Glutamatergic neuron (in vitro differentiated cells): Measurements from ENCODE around the gene ADCYAP1R1. TPM values are rescaled to one million over a fixed set of nuclear protein-coding genes. Genes with fewer than 3 reads are reported as not detected.

Experiments used
- DNase-seq: peaks from one replicate; pipeline ENCODE4 v3.0.0; 2022
- H3K27ac Mint-ChIP-seq: one replicate; pipeline ENCODE4 v1.8.0; 2020; ENCODE audit warnings: mild to moderate bottlenecking, mixed read lengths, inconsistent platforms; ENCODE audit not compliant: unreplicated experiment
- H3K27me3 Mint-ChIP-seq: one replicate; pipeline ENCODE4 v1.8.0; 2020; ENCODE audit warnings: mild to moderate bottlenecking, moderate library complexity, mixed read lengths, inconsistent platforms; ENCODE audit not compliant: unreplicated experiment
- H3K36me3 Mint-ChIP-seq: one replicate; pipeline ENCODE4 v1.8.0; 2020; ENCODE audit warnings: mild to moderate bottlenecking, mixed read lengths, inconsistent platforms; ENCODE audit not compliant: unreplicated experiment
- H3K4me1 Mint-ChIP-seq: one replicate; pipeline ENCODE4 v1.8.0; 2020; ENCODE audit warnings: mild to moderate bottlenecking, low read depth, mixed read lengths, inconsistent platforms; ENCODE audit not compliant: unreplicated experiment
- H3K4me3 Mint-ChIP-seq: one replicate; pipeline ENCODE4 v1.8.0; 2020; ENCODE audit warnings: mild to moderate bottlenecking, mixed read lengths, inconsistent platforms; ENCODE audit not compliant: unreplicated experiment
- H3K9me3 Mint-ChIP-seq: one replicate; pipeline ENCODE4 v1.8.0; 2020; ENCODE audit warnings: mild to moderate bottlenecking, moderate library complexity, mixed read lengths, inconsistent platforms; ENCODE audit not compliant: unreplicated experiment
- total RNA-seq: library from RNA; stranded (reverse); fragmentation: NEBNext Ultra II Directional; extraction: Animal tissue kit (Norgen Biotek cat#: 25700); gene quantifications from one replicate; pipeline ENCODE4 v1.2.1, GENCODE V29; 2021; ENCODE audit not compliant: unreplicated experiment
- TF ChIP-seq, protein P1 (sequence below): fragments of 200-600 bp; sonication (generic); IDR thresholded peaks from one replicate; pipeline ENCODE4 v1.5.0; 2021; ENCODE audit not compliant: partially characterized antibody, unreplicated experiment

ADCYAP1R1 gene
- total RNA-seq, 1 donor from 2014 or later = 0.71 TPM

DNA sequence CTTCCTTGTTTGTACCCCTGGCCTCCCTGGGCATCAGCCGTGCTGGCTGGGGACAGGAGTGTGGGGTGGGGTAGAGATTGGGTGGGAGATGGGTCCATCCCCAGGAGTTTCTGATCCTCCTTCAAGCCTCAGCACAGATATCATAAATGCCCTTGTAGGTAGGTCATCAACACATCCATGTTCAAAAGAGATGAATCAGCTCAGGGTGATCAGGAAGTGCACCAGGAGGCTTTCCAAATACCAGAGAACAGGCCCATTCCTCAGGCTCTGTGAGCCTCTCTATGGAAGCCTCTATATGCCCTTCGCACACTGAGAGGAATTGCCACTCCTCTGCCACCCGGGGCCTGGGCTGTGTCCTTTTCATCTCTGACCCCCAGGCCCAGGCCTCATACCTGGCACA, 31.9 kb upstream of the ADCYAP1R1 start:
- peaks cover 18% of the 10 kb centered on the region for H3K27me3 Mint-ChIP-seq
- no peak overlapping the region for H3K4me3 Mint-ChIP-seq
- H3K27ac Mint-ChIP-seq = no peak overlapping the region
- DNase-seq = no peak
- TF ChIP-seq, protein P1, sequence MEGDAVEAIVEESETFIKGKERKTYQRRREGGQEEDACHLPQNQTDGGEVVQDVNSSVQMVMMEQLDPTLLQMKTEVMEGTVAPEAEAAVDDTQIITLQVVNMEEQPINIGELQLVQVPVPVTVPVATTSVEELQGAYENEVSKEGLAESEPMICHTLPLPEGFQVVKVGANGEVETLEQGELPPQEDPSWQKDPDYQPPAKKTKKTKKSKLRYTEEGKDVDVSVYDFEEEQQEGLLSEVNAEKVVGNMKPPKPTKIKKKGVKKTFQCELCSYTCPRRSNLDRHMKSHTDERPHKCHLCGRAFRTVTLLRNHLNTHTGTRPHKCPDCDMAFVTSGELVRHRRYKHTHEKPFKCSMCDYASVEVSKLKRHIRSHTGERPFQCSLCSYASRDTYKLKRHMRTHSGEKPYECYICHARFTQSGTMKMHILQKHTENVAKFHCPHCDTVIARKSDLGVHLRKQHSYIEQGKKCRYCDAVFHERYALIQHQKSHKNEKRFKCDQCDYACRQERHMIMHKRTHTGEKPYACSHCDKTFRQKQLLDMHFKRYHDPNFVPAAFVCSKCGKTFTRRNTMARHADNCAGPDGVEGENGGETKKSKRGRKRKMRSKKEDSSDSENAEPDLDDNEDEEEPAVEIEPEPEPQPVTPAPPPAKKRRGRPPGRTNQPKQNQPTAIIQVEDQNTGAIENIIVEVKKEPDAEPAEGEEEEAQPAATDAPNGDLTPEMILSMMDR = no peak
- peaks cover 3% of the 10 kb centered on the region for H3K9me3 Mint-ChIP-seq
- peaks cover 2% of the 10 kb centered on the region for H3K4me1 Mint-ChIP-seq
- no peaks in the 10 kb centered on the region for H3K36me3 Mint-ChIP-seq

DNA sequence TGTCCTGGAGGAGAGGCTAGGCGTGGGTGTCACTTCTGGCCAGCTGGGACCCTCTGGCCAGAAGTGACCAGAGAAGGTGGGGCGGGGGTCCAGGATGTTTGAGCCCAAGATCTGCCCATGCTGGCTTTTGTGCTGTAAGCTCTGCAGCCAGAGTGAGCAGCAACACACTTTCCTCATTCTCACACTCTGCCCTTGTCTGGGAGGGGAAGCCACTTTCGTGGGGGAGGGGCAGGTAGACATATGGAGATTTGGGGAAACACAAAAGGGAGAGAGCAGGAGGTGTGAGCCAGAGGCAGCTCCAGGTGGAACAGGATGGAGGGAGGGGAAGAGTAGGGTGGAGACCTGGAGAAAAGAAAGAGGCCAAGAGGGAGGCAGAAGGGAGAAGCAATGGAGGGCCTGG, 31.5 kb upstream of the ADCYAP1R1 start:
- Mint-ChIP-seq H3K9me3 (peaks cover 3% of the 10 kb centered on the region), H3K27me3 (peaks cover 16% of the 10 kb centered on the region), H3K4me3 (no peak overlapping the region), H3K27ac (no peak overlapping the region), H3K36me3 (no peaks in the 10 kb centered on the region), H3K4me1 (peaks cover 2% of the 10 kb centered on the region)
- TF ChIP-seq, protein P1 = no peak
- no peak for DNase-seq

DNA sequence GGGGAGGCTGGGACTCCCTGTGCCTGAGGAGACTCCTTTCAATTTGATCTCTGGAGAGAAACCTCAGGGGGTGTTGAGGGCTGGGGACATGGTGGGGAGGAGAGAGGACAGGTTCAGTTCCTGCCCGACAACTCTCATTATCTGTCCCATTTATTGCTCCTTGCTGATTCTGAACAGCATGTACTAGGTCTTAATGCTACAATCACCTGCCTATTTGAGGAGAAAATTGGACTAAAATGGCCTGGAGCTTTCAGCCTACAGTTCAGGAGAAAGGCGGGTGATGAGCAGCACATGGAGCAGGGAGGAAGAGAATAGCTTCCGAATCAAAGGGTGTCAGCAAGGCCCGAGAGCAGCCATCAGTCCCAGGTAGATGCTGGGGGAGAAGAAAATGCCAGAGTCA, 30.0 kb upstream of the ADCYAP1R1 start:
- no peaks in the 10 kb centered on the region for H3K36me3 Mint-ChIP-seq
- H3K27ac Mint-ChIP-seq = no peak overlapping the region
- H3K27me3 Mint-ChIP-seq = peaks cover 16% of the 10 kb centered on the region
- TF ChIP-seq, protein P1 = no peak
- H3K4me1 Mint-ChIP-seq = no peaks in the 10 kb centered on the region
- DNase-seq = no peak
- peaks cover 8% of the 10 kb centered on the region for H3K9me3 Mint-ChIP-seq
- H3K4me3 Mint-ChIP-seq = no peak overlapping the region

DNA sequence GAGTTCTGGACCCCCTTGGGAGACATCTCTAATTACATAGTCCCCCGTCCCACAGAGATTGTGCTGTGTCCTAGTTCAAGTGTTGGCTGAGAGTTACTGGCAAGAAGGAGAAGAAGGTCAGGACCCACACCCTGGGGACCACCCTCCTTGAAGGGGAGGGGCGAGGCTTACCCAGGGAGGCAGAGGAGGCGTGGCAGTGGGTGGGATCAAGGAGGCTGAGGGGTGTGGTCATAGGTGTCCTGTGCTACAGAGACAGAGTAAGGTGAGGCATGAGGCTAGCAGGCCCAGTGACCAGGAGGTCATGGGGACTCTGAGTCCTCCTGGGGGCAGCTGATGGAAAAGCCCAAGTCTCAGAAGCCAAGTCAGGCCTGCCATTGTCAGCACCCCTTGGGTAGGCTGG, 29.4 kb upstream of the ADCYAP1R1 start:
- H3K27ac Mint-ChIP-seq = no peak overlapping the region
- H3K4me3 Mint-ChIP-seq = no peak overlapping the region
- H3K36me3 Mint-ChIP-seq = no peaks in the 10 kb centered on the region
- TF ChIP-seq, protein P1 = no peak
- no peak for DNase-seq
- peaks cover 8% of the 10 kb centered on the region for H3K9me3 Mint-ChIP-seq
- H3K4me1 Mint-ChIP-seq = no peaks in the 10 kb centered on the region
- peaks cover 16% of the 10 kb centered on the region for H3K27me3 Mint-ChIP-seq

DNA sequence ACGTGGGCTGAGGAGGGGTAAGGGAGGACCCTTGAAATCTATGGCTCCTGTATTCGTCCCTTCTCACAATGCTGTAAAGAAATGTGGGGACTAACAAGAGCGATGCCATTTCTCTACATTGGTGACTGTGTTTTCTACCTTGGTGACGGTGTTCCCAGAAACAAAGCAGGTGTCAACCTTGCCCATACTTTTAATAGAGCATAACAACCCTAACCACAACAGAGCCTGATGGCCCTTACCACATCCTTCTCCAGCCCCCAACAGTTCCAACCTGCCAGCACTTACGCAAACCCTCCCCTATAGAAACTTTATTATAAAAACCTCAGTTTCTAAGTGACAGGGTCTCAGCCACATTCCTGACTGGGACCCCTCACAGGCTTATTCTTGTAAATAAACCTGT, 28.2 kb upstream of the ADCYAP1R1 start:
- H3K9me3 Mint-ChIP-seq = peaks cover 8% of the 10 kb centered on the region
- H3K27me3 Mint-ChIP-seq = peaks cover 16% of the 10 kb centered on the region
- no peaks in the 10 kb centered on the region for H3K4me1 Mint-ChIP-seq
- H3K27ac Mint-ChIP-seq = no peak overlapping the region
- H3K4me3 Mint-ChIP-seq = no peak overlapping the region
- no peaks in the 10 kb centered on the region for H3K36me3 Mint-ChIP-seq
- no peak for DNase-seq
- TF ChIP-seq, protein P1 = no peak
